B cell (primary cell): Measurements from ENCODE around the gene RAB15. TPM values are rescaled to one million over a fixed set of nuclear protein-coding genes. Genes with fewer than 3 reads are reported as not detected.

ENCODE experiments used
- ATAC-seq: fragments of 200-7000 bp; cut with Tn5 transposase; one replicate; pipeline ENCODE4 v1.10.0; 2021; ENCODE audit warnings: low read depth, mild to moderate bottlenecking, moderate number of reproducible peaks, moderate library complexity
- CTCF ChIA-PET: fragments of 350-600 bp; sonication (Branson Sonifier 250); formaldehyde crosslinking; loops from one replicate; lab custom pipeline; 2021; ENCODE audit warnings: antibody characterized with exemption, inconsistent platforms; lab: Charles Lee
- POLR2A ChIA-PET: fragments of 350-600 bp; sonication (Branson Sonifier 250); formaldehyde crosslinking; loops from one replicate; lab custom pipeline; 2021; ENCODE audit warnings: antibody characterized with exemption; lab: Charles Lee
- DNase-seq: peaks from one replicate; pipeline ENCODE4 v3.0.0; 2013
- H2AFZ ChIP-seq: 2 replicates; pipeline ENCODE4 v1.6.1; 2012; ENCODE audit warnings: mild to moderate bottlenecking, low read depth, low read length; ENCODE audit not compliant: insufficient read depth, poor library complexity, severe bottlenecking
- H3K27ac ChIP-seq, 2 donors: 1 replicate in 1 of 2; 2 replicates in 1 of 2; pipeline ENCODE4 v1.5.1; 2012 to 2013; ENCODE audit warnings: low read length in 2 of 2, mild to moderate bottlenecking in 2 of 2, moderate library complexity in 1 of 2
- H3K27me3 ChIP-seq, 4 experiments: fragments of 200-600 bp in 1 of 4; sonication (generic) in 1 of 4; replicated peaks in 1 of 4; 1 replicate in 2 of 4; 2 replicates in 2 of 4; pipeline versions ENCODE4 v1.6.1 to v1.7.0; 2013 to 2016; ENCODE audit warnings: low read length in 3 of 4, mild to moderate bottlenecking in 2 of 4, mixed read lengths in 1 of 4, moderate library complexity in 1 of 4; ENCODE audit not compliant: insufficient read depth in 4 of 4, control insufficient read depth in 3 of 4; ENCODE audit errors: control extremely low read depth in 1 of 4
- H3K36me3 ChIP-seq, 2 experiments: replicated peaks in 1 of 2; 1 replicate in 1 of 2; 2 replicates in 1 of 2; pipeline versions ENCODE4 v1.6.1 to v1.7.1; 2013; ENCODE audit warnings: low read length in 1 of 2; ENCODE audit not compliant: insufficient read depth in 2 of 2, control insufficient read depth in 1 of 2; ENCODE audit errors: control extremely low read depth in 1 of 2, extremely low read depth in 1 of 2
- H3K4me1 ChIP-seq, 2 donors: fragments of 200-600 bp in 1 of 2; sonication (generic) in 1 of 2; 1 replicate in 1 of 2; 2 replicates in 1 of 2; pipeline versions ENCODE4 v1.5.1 to v1.6.1; 2013 to 2017; ENCODE audit warnings: low read length in 2 of 2; ENCODE audit not compliant: control insufficient read depth in 2 of 2, insufficient read depth in 2 of 2
- H3K4me2 ChIP-seq: replicated peaks from 2 replicates; pipeline ENCODE3; 2012; ENCODE audit warnings: mild to moderate bottlenecking, low read depth, low read length; ENCODE audit not compliant: poor library complexity, severe bottlenecking
- H3K4me3 ChIP-seq, 5 experiments: fragments of 200-600 bp in 1 of 5; sonication (generic) in 1 of 5; 1 replicate in 3 of 5; 2 replicates in 2 of 5; pipeline versions ENCODE4 v1.5.1 to v1.7.0; 2011 to 2016; ENCODE audit warnings: low read length in 4 of 5, mild to moderate bottlenecking in 4 of 5, low read depth in 2 of 5, control low read depth in 1 of 5, moderate library complexity in 1 of 5; ENCODE audit not compliant: insufficient read depth in 1 of 5; ENCODE audit errors: control extremely low read depth in 1 of 5, extremely low read depth in 1 of 5
- H3K79me2 ChIP-seq: fragments of 200-600 bp; sonication (generic); one replicate; pipeline ENCODE4 v1.6.0; 2016; ENCODE audit warnings: low read length; ENCODE audit not compliant: control insufficient read depth, insufficient read depth
- H3K9ac ChIP-seq: fragments of 200-600 bp; sonication (generic); 2 replicates; pipeline ENCODE4 v1.6.1; 2017; ENCODE audit warnings: mild to moderate bottlenecking, low read length, moderate library complexity
- H3K9me3 ChIP-seq, 3 donors: one replicate each; pipeline versions ENCODE4 v1.6.1 to v1.7.1; 2013; ENCODE audit warnings: low read length in 2 of 3; ENCODE audit not compliant: control insufficient read depth in 2 of 3, insufficient read depth in 1 of 3; ENCODE audit errors: control extremely low read depth in 1 of 3
- H4K20me1 ChIP-seq: 2 replicates; pipeline ENCODE4 v1.6.0; 2012; ENCODE audit warnings: mild to moderate bottlenecking, low read length; ENCODE audit not compliant: insufficient read depth, control insufficient read depth, poor library complexity, severe bottlenecking
- H3K27ac Mint-ChIP-seq: one replicate; pipeline ENCODE4 v1.8.0; 2021; ENCODE audit warnings: mixed read lengths
- H3K27me3 Mint-ChIP-seq: one replicate; pipeline ENCODE4 v1.8.0; 2021; ENCODE audit warnings: mixed read lengths
- H3K4me1 Mint-ChIP-seq: one replicate; pipeline ENCODE4 v1.8.0; 2021; ENCODE audit warnings: mixed read lengths
- H3K4me3 Mint-ChIP-seq: one replicate; pipeline ENCODE4 v1.8.0; 2021; ENCODE audit warnings: mixed read lengths
- H3K9me3 Mint-ChIP-seq: one replicate; pipeline ENCODE4 v1.8.0; 2022; ENCODE audit warnings: mixed read lengths; ENCODE audit not compliant: insufficient read depth
- EZH2 ChIP-seq: IDR thresholded peaks from 2 replicates; pipeline ENCODE4 v1.6.1; 2012; ENCODE audit warnings: borderline replicate concordance, low read depth, mild to moderate bottlenecking, moderate library complexity, low read length; ENCODE audit not compliant: insufficient read depth, poor library complexity, severe bottlenecking
- WGBS: methylation state at CpG from one replicate; pipeline ENCODE4 v1.1.5; 2013; ENCODE audit warnings: missing lambda C conversion rate; ENCODE audit not compliant: insufficient coverage; 5-methylcytosine and 5-hydroxymethylcytosine counted together
- intact Hi-C: fragments of 100-400 bp; cut with micrococcal nuclease; formaldehyde crosslinking; loops from one replicate; pipeline ENCODE4 v1.10.0; 2022
- polyA plus RNA-seq: library from polyadenylated mRNA; depleted of rRNA; stranded (reverse); fragments of >200 nt; gene quantifications from 2 replicates; pipeline ENCODE4 v1.2.3, GENCODE V29; 2012
- total RNA-seq, 2 donors: library from RNA; stranded (reverse); fragments of 120-200 nt in 1 of 2; gene quantifications; 1 replicate in 1 of 2; 2 replicates in 1 of 2; pipeline versions ENCODE4 v1.2.3 to v1.2.4, GENCODE V29; 2013 to 2022
- TF ChIP-seq, protein P1 (sequence below): fragments of 200-600 bp; IDR thresholded peaks from one replicate; pipeline ENCODE4 v1.8.0; 2022; ENCODE audit warnings: antibody characterized with exemption, mild to moderate bottlenecking

RAB15 gene
- total and polyA plus RNA-seq, 2 donors (not counting 1 experiment from before 2014, with no cell fraction given) = 0.17 to 0.19 TPM

- H3K27me3 Mint-ChIP-seq = peaks cover 22% of the 10 kb centered on the region
- no peak for ATAC-seq
- peaks cover 26% of the 10 kb centered on the region for H3K4me1 Mint-ChIP-seq
- Histone ChIP-seq H3K9ac (no peak overlapping the region), H3K4me2 (no peak overlapping the region), H3K4me3 (no peak overlapping the region), H2AFZ (no peak overlapping the region), H3K36me3 (no peaks in the 10 kb centered on the region), H3K4me1 (peaks cover 17 to 20% of the 10 kb centered on the region in 2 donors), H4K20me1 (peaks cover 23% of the 10 kb centered on the region), H3K79me2 (peaks cover 35% of the 10 kb centered on the region), H3K9me3 (no peaks in the 10 kb centered on the region), H3K27ac (no peak overlapping the region), H3K27me3 (peaks cover 0 to 4% (median 0%) of the 10 kb centered on the region in 4 experiments)
- no peaks in the 10 kb centered on the region for H3K9me3 Mint-ChIP-seq
- no peak for TF ChIP-seq EZH2
- TF ChIP-seq, protein P1, sequence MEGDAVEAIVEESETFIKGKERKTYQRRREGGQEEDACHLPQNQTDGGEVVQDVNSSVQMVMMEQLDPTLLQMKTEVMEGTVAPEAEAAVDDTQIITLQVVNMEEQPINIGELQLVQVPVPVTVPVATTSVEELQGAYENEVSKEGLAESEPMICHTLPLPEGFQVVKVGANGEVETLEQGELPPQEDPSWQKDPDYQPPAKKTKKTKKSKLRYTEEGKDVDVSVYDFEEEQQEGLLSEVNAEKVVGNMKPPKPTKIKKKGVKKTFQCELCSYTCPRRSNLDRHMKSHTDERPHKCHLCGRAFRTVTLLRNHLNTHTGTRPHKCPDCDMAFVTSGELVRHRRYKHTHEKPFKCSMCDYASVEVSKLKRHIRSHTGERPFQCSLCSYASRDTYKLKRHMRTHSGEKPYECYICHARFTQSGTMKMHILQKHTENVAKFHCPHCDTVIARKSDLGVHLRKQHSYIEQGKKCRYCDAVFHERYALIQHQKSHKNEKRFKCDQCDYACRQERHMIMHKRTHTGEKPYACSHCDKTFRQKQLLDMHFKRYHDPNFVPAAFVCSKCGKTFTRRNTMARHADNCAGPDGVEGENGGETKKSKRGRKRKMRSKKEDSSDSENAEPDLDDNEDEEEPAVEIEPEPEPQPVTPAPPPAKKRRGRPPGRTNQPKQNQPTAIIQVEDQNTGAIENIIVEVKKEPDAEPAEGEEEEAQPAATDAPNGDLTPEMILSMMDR = no peak
- H3K4me3 Mint-ChIP-seq = no peak overlapping the region
- intact Hi-C loops = loop anchor here (5.0 to 10.0 kb wide), 3 partner anchors 60 to 1367 kb away; partner anchors contain the start of genes HSPA2, PPP2R5E and RAB15
- H3K27ac Mint-ChIP-seq = no peak overlapping the region
- ChIA-PET POLR2A (no interaction called here), CTCF (no interaction called here)
- DNase-seq = no peak
- no CpG with 5 or more reads among the region's 1 CpG for WGBS
These were observed 59.9 kb downstream of the RAB15 start for GRCh38 chr14:64912261-64912660.

DNA sequence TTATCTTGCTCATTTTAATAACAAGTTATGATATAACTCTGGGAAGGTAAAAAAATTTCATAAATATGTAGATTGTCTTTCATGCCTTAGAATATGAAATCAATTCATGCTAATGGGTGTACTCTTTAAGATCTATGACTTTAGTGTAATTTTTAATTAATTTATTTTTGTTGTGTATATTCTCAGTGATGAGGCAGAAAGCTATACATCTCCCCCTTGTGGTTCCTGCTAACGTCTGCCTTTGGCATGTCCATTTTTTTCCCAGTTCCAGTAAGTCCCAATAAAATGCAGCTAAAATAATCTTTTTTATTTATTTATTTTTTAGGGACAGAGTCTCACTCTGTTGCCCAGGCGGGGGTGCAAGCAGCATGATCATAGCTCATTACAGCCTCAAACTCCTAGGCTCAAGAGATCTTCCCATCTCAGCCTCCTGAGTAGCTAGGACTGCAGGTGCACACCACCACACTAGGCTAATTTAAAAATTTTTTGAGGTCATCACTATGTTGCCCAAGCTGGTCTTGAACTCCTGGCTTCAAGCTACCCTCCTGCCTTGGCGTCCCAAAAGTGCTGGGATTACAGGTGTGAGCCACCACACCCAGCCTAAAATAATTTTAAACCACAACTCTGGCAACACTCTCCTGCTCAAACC is 61.2 kb downstream of the RAB15 start:
- H3K79me2 ChIP-seq = peaks cover 22% of the 10 kb centered on the region
- H4K20me1 ChIP-seq = peaks cover 11% of the 10 kb centered on the region
- no peak overlapping the region for H3K9ac ChIP-seq
- DNase-seq (no peak), ATAC-seq (no peak)
- intact Hi-C loops = loop anchor here (5.0 to 10.0 kb wide), 3 partner anchors 61 to 1366 kb away; partner anchors contain the start of genes HSPA2, PPP2R5E and RAB15
- TF ChIP-seq EZH2 = no peak
- TF ChIP-seq, protein P1 = peak; percentile 31
- peaks cover 14 to 18% of the 10 kb centered on the region in 2 donors for H3K4me1 ChIP-seq
- H3K27me3 ChIP-seq = peaks cover 0 to 5% (median 2%) of the 10 kb centered on the region in 4 experiments
- Mint-ChIP-seq H3K27me3 (peaks cover 29% of the 10 kb centered on the region), H3K4me3 (no peak overlapping the region), H3K4me1 (peaks cover 19% of the 10 kb centered on the region), H3K9me3 (no peaks in the 10 kb centered on the region), H3K27ac (no peak overlapping the region)
- H3K4me3 ChIP-seq = no peak overlapping the region
- H3K36me3 ChIP-seq = no peaks in the 10 kb centered on the region
- no peak overlapping the region for H3K27ac ChIP-seq
- ChIA-PET POLR2A (no interaction called here), CTCF (interaction anchor here (0.7 to 1.9 kb wide), 4 partner anchors 19 to 459 kb away, joined by 3 to 8 read pairs (median 5); no protein-coding TSS in a partner anchor)
- WGBS = 77% methylated on average over 2 of the region's 3 CpGs
- H3K4me2 ChIP-seq = no peak overlapping the region
- H3K9me3 ChIP-seq = no peaks in the 10 kb centered on the region
- H2AFZ ChIP-seq = no peak overlapping the region
